ENCODE results near the gene RANBP3.

- TF ChIP-seq CTCF (IDR thresholded peaks at IDR 0.05) (no peak), POLR2A (IDR thresholded peaks at IDR 0.05) (no peak), POLR2AphosphoS5 (IDR thresholded peaks at IDR 0.05) (no peak), EP300 (IDR thresholded peaks at IDR 0.05) (no peak)
These were observed 34.3 kb downstream of the RANBP3 start for GRCh38 chr19:5943623-5944022.
